Measurements from ENCODE around the gene WNT8B.

Gene WNT8B

GRCh38 chr10:100515612-100516011 is 52.8 kb downstream of the WNT8B start:
- in situ Hi-C loops (cut with MboI; ENCODE audit: low sequenced_read_pairs) = no loop called here

GRCh38 chr10:100516847-100517246 is 54.0 kb downstream of the WNT8B start:
- in situ Hi-C loops (cut with MboI; ENCODE audit: low sequenced_read_pairs) = no loop called here

GRCh38 chr10:100518761-100519241 is 56.0 kb downstream of the WNT8B start:
- in situ Hi-C loops (cut with MboI; ENCODE audit: low sequenced_read_pairs) = no loop called here

- in situ Hi-C loops (cut with MboI; ENCODE audit: low sequenced_read_pairs) = no loop called here
These were observed 56.7 kb downstream of the WNT8B start, which contains the start of gene SEC31B for GRCh38 chr10:100519311-100520051. Gene SEC31B, minus strand, starts transcription at chr10:100519861. Its CDS starts 2,909 bp downstream, at chr10:100516952.

- in situ Hi-C loops (cut with MboI; ENCODE audit: low sequenced_read_pairs) = no loop called here
These were observed 58.0 kb downstream of the WNT8B start for GRCh38 chr10:100520811-100521210.

GRCh38 chr10:100522107-100522801 is 59.4 kb downstream of the WNT8B start:
- in situ Hi-C loops (cut with MboI; ENCODE audit: low sequenced_read_pairs) = no loop called here

- in situ Hi-C loops (cut with MboI; ENCODE audit: low sequenced_read_pairs) = no loop called here
These were observed 60.1 kb downstream of the WNT8B start for GRCh38 chr10:100522945-100523344.

GRCh38 chr10:100524206-100524605 is 61.4 kb downstream of the WNT8B start:
- in situ Hi-C loops (cut with MboI; ENCODE audit: low sequenced_read_pairs) = no loop called here

- in situ Hi-C loops (cut with MboI; ENCODE audit: low sequenced_read_pairs) = no loop called here
These were observed 61.8 kb downstream of the WNT8B start for GRCh38 chr10:100524638-100525037.

GRCh38 chr10:100528123-100528886 is 65.5 kb downstream of the WNT8B start:
- in situ Hi-C loops (cut with MboI; ENCODE audit: low sequenced_read_pairs) = no loop called here

GRCh38 chr10:100528921-100529474 is 66.2 kb downstream of the WNT8B start:
- in situ Hi-C loops (cut with MboI; ENCODE audit: low sequenced_read_pairs) = no loop called here

- in situ Hi-C loops (cut with MboI; ENCODE audit: low sequenced_read_pairs) = no loop called here
These were observed 66.9 kb downstream of the WNT8B start, which contains the start of gene NDUFB8 for GRCh38 chr10:100529475-100530298. Gene NDUFB8, minus strand, starts transcription at chr10:100529871. Its CDS starts 20 bp downstream, at chr10:100529851.

- in situ Hi-C loops (cut with MboI; ENCODE audit: low sequenced_read_pairs) = no loop called here
These were observed 69.0 kb downstream of the WNT8B start for GRCh38 chr10:100531761-100532160.
